ENCODE measurements around the gene LIAS.
"Not testable (repeated sequence)": the region's sequence is repeated elsewhere in the genome, so short reads cannot be mapped to it uniquely, and the experiment has no call there.

The LIAS gene

DNA sequence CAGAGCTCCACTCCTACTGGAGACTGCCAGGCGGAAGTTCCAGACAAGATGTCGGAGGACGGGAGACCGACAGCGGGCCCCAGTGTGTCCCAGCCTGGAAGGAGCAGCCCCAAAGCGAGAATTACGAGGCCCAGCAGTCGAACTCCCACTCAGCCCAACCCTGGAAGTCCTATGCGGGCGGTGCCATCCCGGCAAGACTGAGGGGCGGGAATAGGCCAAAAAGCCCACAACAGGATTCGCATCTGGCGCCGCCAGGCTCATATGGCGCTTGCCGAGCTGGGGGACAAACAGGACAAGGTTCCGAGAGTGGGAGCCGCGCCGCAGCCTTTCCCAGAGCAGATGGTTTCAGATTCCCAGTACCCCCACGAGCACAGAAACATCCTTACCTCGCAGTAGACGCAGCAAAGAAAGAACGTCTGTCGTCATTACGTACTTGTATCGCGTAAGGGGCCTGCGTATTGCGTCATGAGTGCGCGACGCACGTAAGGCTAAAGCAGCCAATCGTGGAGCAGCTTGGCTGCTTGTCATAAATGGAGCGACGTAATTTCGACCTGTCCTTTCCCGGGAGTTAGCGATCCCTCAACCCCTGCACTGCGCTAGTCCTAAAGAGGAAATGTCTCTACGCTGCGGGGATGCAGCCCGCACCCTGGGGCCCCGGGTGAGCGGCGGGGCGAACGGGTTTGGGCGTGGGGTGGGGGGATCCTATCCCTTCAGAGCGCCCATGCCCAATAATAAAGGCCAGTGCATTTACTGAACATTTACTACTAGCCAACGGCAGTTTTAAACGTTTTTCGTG is at the start of gene LIAS, which contains the start of gene RPL9:
TSS of gene LIAS (plus strand) at position 552 of the 796 bp plus-strand sequence. CDS start at position 614, 62 bp downstream.
TSS of gene RPL9 (minus strand) at position 418 of the 796 bp plus-strand sequence. CDS start 483 bp downstream, outside the sequence.
- peak; percentile 95 for DNase-seq (ENCODE audit: low spot score)

DNA sequence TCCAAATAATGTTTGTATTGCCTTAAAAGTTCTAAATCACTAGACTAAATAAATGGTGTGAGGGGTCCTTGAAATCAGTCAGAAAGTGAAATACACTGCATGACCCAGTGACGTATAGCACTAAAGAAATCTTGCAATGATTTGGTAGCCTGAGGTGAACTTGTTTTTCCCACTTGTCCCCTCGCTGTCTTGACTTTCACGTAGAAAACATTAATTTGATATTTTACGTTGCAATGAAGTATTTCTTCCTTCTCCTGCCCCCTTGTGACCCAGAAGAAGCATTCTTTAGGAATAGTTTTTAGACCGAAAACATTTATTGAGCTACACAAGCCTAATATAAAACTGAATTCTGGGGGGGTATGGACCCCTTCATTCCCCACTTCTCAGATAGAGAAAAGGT is 48.4 kb upstream of the LIAS start:
- no peak for DNase-seq (ENCODE audit: low spot score)

DNA sequence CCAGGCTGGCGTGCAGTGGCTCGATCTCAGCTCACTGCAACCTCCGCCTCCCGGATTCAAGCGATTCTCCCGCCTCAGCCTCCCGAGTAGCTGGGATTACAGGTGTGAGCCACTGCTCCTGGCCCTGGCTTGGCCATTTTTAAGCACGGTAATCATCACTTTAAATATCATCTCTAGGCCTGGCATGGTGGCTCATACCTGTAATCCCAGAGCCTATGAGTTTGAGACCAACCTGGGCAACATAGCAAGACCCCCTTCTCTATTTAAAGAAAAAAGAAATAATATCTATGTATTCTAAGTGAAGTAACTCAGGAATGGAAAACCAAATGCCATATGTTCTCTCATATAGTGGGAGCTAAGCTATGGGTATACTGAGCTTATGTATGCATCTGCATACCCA is 47.3 kb upstream of the LIAS start:
- DNase-seq (ENCODE audit: low spot score): not testable (repeated sequence)

DNA sequence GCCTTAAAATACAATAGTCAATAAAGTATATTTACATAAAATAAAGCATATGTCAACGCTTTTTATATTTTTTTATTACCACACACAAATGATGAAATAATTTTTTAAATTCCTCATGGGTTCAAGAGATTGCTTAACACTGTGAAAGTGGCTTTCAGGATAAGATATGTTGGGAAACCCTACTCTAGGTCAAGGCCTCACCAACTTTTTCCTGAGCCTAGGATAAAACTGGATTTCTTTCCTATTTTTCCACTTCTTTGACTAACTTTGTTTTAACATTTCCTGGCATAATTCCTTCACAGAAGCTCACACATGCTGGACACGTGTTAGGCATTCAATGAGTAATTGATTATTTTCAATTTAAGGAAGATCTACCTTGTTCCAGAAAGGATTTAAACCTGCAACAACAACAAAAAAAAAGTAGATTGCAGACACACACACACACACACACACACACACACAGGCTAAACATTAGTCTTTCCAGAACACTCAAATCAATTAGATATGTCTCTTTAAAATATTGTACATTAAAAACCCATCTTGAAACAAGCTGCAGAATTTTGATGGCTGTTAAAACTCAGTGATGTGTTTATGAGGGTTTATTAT is 43.1 kb upstream of the LIAS start:
- DNase-seq (ENCODE audit: low spot score): no peak

- DNase-seq (ENCODE audit: low spot score): no peak
These were observed 36.6 kb upstream of the LIAS start for GRCh38 chr4:39422247-39422646.

DNA sequence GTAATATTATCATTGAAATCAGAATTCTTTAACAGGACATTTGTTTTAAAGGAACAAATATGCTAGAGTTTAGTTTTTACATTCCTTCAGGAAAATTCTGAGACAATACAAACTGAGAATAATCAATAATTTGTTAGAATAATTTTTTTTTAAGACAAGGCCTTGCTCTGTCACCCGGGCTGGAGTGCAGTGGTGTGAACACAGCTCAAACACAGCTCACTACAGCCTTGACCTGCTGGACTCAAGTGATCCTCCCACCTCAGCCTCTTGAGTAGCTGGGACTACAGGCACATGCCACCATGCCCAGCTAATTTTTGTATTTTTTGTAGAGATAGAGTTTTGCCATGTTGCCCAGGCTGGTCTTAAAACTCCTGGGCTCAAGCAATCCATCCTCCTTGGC is 33.6 kb upstream of the LIAS start:
- DNase-seq (ENCODE audit: low spot score): not testable (repeated sequence)

DNA sequence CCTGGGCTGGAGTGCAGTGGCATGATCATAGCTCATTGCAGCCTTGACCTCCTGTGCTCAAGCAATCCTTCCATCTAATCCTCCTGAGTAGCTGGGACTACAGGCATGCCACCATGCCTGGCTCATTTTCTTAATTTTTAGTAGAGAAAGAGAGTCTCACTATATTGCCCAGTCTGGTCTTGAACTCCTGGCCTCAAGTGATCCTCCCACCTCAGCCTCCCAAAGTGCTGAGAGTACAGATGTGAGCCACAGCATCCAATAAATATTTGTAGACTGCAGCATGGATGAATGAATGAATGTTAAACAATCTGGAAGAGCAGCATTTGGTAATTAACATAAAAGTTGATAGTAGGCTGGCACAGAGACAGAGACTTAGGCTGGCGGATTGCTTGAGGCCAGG is 32.1 kb upstream of the LIAS start:
- no peak for DNase-seq (ENCODE audit: low spot score)

DNA sequence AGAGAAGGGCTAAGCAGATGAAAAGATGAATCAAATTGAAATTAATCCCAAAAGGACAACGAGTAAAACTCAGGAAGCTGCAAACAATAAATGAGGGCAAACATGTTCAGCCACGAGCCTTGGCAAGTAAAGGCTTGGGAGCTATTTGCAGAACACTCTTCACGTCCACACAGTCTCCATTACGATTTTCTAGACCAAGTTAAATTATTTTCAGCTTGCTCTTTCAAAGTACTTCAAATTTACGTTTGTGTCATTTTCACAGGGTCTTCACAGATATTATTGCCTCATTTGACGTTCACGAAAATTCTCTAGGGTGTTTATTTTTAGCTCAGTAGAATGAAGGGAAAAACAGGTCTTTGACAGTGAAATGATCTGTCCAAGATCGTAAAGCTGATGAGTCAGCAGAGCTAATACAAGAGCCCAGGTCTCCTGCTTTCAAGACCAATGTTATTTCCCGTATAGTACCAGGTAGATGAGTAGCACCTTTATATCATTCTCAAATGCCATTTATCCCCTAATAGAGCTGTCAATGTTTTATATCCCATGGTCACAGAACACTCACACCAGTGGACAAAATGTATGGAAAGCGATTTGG is 31.2 kb upstream of the LIAS start:
- DNase-seq (ENCODE audit: low spot score): no peak

- DNase-seq (ENCODE audit: low spot score): no peak
These were observed 29.2 kb upstream of the LIAS start for GRCh38 chr4:39429476-39430334.

DNA sequence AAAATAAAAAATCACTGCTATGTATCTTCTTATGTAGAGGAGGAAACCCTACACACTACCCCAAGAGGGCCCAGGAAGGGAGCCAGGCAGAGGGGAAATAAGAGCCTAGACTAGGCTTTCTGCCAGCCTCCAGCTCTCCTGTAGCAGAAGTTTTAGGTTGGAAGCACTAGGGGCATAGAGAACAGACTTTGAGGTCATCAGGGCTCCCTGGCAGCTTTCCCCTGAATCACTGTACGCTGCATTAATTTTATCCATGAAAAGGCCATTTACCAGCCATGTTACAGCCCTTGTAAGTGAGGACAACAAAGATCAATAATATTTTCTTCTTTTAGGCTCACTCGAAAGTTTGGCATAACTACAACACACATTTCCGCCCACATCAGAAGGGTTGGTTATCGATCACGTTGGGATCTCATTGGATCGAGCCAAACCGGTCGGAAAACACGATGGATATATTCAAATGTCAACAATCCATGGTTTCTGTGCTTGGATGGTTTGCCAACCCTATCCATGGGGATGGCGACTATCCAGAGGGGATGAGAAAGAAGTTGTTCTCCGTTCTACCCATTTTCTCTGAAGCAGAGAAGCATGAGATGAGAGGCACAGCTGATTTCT is 24.9 kb upstream of the LIAS start:
- DNase-seq (ENCODE audit: low spot score): no peak

GRCh38 chr4:39435659-39436563 is 22.9 kb upstream of the LIAS start:
- DNase-seq (ENCODE audit: low spot score): no peak

GRCh38 chr4:39441593-39441992 is 17.3 kb upstream of the LIAS start:
- no peak for DNase-seq (ENCODE audit: low spot score)

DNA sequence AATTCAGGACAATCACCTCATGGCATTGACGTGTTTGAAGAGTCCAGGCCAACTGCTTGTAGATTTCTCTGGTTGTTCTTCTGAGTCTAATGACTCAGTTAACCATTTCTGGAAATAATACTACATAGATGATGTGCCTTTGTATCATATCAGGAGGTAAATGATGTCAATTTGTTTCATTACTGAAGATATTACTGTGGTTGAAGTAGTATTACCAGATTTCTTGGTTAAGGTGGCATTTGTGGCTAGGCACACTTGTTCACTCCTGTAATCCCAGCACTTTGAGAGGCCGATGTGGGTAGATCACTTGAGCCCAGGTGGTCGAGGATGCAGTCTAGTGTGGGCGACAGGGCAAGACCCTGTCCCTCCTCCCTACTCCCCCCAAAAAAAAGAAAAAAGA is 15.9 kb upstream of the LIAS start:
- no peak for DNase-seq (ENCODE audit: low spot score)

GRCh38 chr4:39446483-39446841 is 12.4 kb upstream of the LIAS start:
- no peak for DNase-seq (ENCODE audit: low spot score)

DNA sequence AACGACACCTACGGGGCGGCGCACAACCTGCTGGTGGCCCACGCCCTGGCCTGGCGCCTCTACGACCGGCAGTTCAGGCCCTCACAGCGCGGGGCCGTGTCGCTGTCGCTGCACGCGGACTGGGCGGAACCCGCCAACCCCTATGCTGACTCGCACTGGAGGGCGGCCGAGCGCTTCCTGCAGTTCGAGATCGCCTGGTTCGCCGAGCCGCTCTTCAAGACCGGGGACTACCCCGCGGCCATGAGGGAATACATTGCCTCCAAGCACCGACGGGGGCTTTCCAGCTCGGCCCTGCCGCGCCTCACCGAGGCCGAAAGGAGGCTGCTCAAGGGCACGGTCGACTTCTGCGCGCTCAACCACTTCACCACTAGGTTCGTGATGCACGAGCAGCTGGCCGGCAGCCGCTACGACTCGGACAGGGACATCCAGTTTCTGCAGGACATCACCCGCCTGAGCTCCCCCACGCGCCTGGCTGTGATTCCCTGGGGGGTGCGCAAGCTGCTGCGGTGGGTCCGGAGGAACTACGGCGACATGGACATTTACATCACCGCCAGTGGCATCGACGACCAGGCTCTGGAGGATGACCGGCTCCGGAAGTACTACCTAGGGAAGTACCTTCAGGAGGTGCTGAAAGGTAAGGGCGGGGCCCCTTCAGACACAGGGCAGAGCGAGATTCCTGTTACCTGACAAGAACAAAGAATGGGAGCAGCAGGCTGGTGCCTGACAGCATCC is 11.8 kb upstream of the LIAS start:
- DNase-seq (ENCODE audit: low spot score): peak; percentile 62

GRCh38 chr4:39450618-39451017 is 8.2 kb upstream of the LIAS start:
- no peak for DNase-seq (ENCODE audit: low spot score)

- no peak for DNase-seq (ENCODE audit: low spot score)
These were observed 7.3 kb upstream of the LIAS start for GRCh38 chr4:39451423-39452023.

- DNase-seq (ENCODE audit: low spot score): no peak
These were observed 6.5 kb upstream of the LIAS start for GRCh38 chr4:39452153-39452859.
